GM04504 (cell line): ENCODE results near the gene PLCB2.

Experiments
- DNase-seq: peaks from one replicate; pipeline ENCODE4 v3.0.0-alpha.2; 2012; ENCODE audit warnings: low read depth

The PLCB2 gene

GRCh38 chr15:40283615-40284300, 24.0 kb downstream of the PLCB2 start:
- no peak for DNase-seq

- no peak for DNase-seq
These were observed 24.7 kb downstream of the PLCB2 start, which contains the start of gene ANKRD63 for GRCh38 chr15:40282869-40283614. ANKRD63 (minus strand) TSS chr15:40283064; CDS start chr15:40282586, 478 bp downstream.

- no peak for DNase-seq
These were observed 25.4 kb downstream of the PLCB2 start for GRCh38 chr15:40282147-40282868.

GRCh38 chr15:40281801-40282146, 26.0 kb downstream of the PLCB2 start:
- no peak for DNase-seq

GRCh38 chr15:40281057-40281800, 26.5 kb downstream of the PLCB2 start:
- DNase-seq: no peak

GRCh38 chr15:40280260-40281056, 27.3 kb downstream of the PLCB2 start:
- DNase-seq: no peak

GRCh38 chr15:40279437-40280141, 28.1 kb downstream of the PLCB2 start:
- no peak for DNase-seq

GRCh38 chr15:40278026-40278425, 29.7 kb downstream of the PLCB2 start:
- DNase-seq: no peak

GRCh38 chr15:40277471-40277870, 30.3 kb downstream of the PLCB2 start:
- no peak for DNase-seq

- no peak for DNase-seq
These were observed 30.8 kb downstream of the PLCB2 start for GRCh38 chr15:40276927-40277326.

GRCh38 chr15:40275954-40276353, 31.8 kb downstream of the PLCB2 start:
- no peak for DNase-seq

- DNase-seq: no peak
These were observed 32.2 kb downstream of the PLCB2 start for GRCh38 chr15:40275523-40275922.

GRCh38 chr15:40274350-40275274, 33.1 kb downstream of the PLCB2 start:
- no peak for DNase-seq

GRCh38 chr15:40273428-40273827, 34.3 kb downstream of the PLCB2 start:
- DNase-seq: no peak

- DNase-seq: no peak
These were observed 35.2 kb downstream of the PLCB2 start for GRCh38 chr15:40272485-40273056.

GRCh38 chr15:40271685-40272484, 35.9 kb downstream of the PLCB2 start:
- DNase-seq: no peak

- no peak for DNase-seq
These were observed 37.3 kb downstream of the PLCB2 start for GRCh38 chr15:40270246-40270995.

- no peak for DNase-seq
These were observed 38.1 kb downstream of the PLCB2 start for GRCh38 chr15:40269604-40270003.
